Erythroblast (primary cell): ENCODE measurements around the gene SPSB3.

ENCODE experiments used
- GATA1 ChIP-seq: IDR thresholded peaks from 2 replicates; pipeline ENCODE4 v1.6.1; 2011; ENCODE audit warnings: low read depth, mild to moderate bottlenecking, control low read depth, low read length, moderate library complexity
- POLR2A ChIP-seq: IDR thresholded peaks from 2 replicates; pipeline ENCODE4 v1.6.1; 2011; ENCODE audit warnings: mild to moderate bottlenecking, low read length

DNA sequence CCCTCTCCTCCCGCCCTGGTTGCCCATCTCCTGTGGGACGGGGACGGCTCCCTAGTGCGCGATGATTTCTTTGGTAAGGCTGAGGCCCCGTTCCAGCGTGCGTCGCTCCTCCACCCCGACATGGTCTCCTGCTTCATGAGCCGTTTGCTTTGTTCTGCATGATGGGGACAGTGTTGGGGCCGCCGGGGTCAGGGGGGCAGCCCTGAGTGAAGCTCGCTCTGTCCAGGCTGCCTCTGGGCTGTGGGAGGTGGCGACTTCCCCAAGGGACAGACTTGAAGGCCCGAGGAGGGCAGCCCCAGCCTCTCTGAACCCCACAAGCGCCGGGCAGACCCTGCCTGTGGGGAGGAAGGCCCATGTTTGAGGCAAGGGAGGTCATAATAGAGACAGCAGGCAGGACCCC lies 23.4 kb downstream of the SPSB3 start:
- TF ChIP-seq POLR2A, result no peak
- no peak for TF ChIP-seq GATA1
